GM23338 (cell line): Measurements from ENCODE around the gene F13B. TPM values are rescaled to one million over a fixed set of nuclear protein-coding genes. Genes with fewer than 3 reads are reported as not detected.

Experiments
- ATAC-seq: fragments of 200-7000 bp; cut with Tn5 transposase; 3 replicates; pipeline ENCODE4 v1.9.1; 2020
- DNase-seq: peaks from one replicate; pipeline ENCODE4 v3.0.0-alpha.2; 2015; ENCODE audit warnings: low spot score
- H2AFZ ChIP-seq: fragments of 200-600 bp; sonication (generic); 2 replicates; pipeline ENCODE4 v1.8.0; 2016; ENCODE audit warnings: antibody characterized with exemption, mild to moderate bottlenecking, moderate library complexity
- H3F3A ChIP-seq: fragments of 200-600 bp; sonication (generic); replicated peaks from 2 replicates; pipeline ENCODE4 v1.8.0; 2017; ENCODE audit warnings: antibody characterized with exemption, mixed run types, low read depth
- H3K27ac ChIP-seq: fragments of 200-600 bp; sonication (generic); 2 replicates; pipeline ENCODE4 v1.6.1; 2016; ENCODE audit warnings: low read depth
- H3K27me3 ChIP-seq: fragments of 200-600 bp; sonication (generic); 2 replicates; pipeline ENCODE4 v1.8.0; 2016; ENCODE audit warnings: mild to moderate bottlenecking, mixed run types, moderate library complexity; ENCODE audit not compliant: insufficient read depth
- H3K36me3 ChIP-seq: fragments of 200-600 bp; sonication (generic); 2 replicates; pipeline ENCODE4 v1.8.0; 2016; ENCODE audit warnings: mild to moderate bottlenecking; ENCODE audit not compliant: insufficient read depth
- H3K4me1 ChIP-seq: fragments of 200-600 bp; sonication (generic); 2 replicates; pipeline ENCODE4 v1.8.0; 2016; ENCODE audit warnings: mild to moderate bottlenecking, moderate library complexity; ENCODE audit not compliant: insufficient read depth
- H3K4me2 ChIP-seq: fragments of 200-600 bp; sonication (generic); 2 replicates; pipeline ENCODE4 v1.7.1; 2017; ENCODE audit warnings: mixed run types
- H3K4me3 ChIP-seq: fragments of 200-600 bp; sonication (generic); 2 replicates; pipeline ENCODE4 v1.6.1; 2016; ENCODE audit warnings: mixed run types
- H3K79me2 ChIP-seq: fragments of 200-600 bp; sonication (generic); replicated peaks from 2 replicates; pipeline ENCODE4 v1.8.0; 2017; ENCODE audit warnings: mild to moderate bottlenecking; ENCODE audit not compliant: insufficient read depth
- H3K9me2 ChIP-seq: fragments of 200-600 bp; sonication (generic); 2 replicates; pipeline ENCODE4 v1.8.0; 2017; ENCODE audit not compliant: insufficient read depth
- H4K20me1 ChIP-seq: fragments of 200-600 bp; sonication (generic); replicated peaks from 2 replicates; pipeline ENCODE4 v1.8.0; 2017; ENCODE audit warnings: mild to moderate bottlenecking; ENCODE audit not compliant: insufficient read depth
- H3K27ac Mint-ChIP-seq: 2 replicates; pipeline ENCODE4 v1.8.0; 2020; ENCODE audit warnings: inconsistent platforms, mild to moderate bottlenecking, moderate library complexity, mixed read lengths
- H3K27me3 Mint-ChIP-seq: 3 replicates; pipeline ENCODE4 v1.8.0; 2022; ENCODE audit warnings: low read depth, mild to moderate bottlenecking, moderate library complexity, mixed read lengths, inconsistent platforms; ENCODE audit not compliant: insufficient read depth, poor library complexity
- H3K36me3 Mint-ChIP-seq: 3 replicates; pipeline ENCODE4 v1.8.0; 2021; ENCODE audit warnings: low read depth, mild to moderate bottlenecking, inconsistent platforms, moderate library complexity, mixed read lengths
- H3K4me1 Mint-ChIP-seq: 3 replicates; pipeline ENCODE4 v1.8.0; 2020; ENCODE audit warnings: mild to moderate bottlenecking, inconsistent platforms, mixed read lengths
- H3K4me3 Mint-ChIP-seq: 3 replicates; pipeline ENCODE4 v1.8.0; 2021; ENCODE audit warnings: moderate library complexity, mild to moderate bottlenecking, inconsistent platforms, mixed read lengths
- H3K9me3 Mint-ChIP-seq: 3 replicates; pipeline ENCODE4 v1.8.0; 2020; ENCODE audit warnings: moderate library complexity, mild to moderate bottlenecking, inconsistent platforms, mixed read lengths
- CREB1 ChIP-seq: fragments of 250-450 bp; sonication (Bioruptor Pico); IDR thresholded peaks from 2 replicates; pipeline ENCODE4 v1.5.0; 2020; ENCODE audit warnings: low read depth, mild to moderate bottlenecking, moderate library complexity
- ETS1 ChIP-seq: IDR thresholded peaks from 2 replicates; pipeline ENCODE4 v1.6.1; 2016; ENCODE audit warnings: antibody characterized with exemption
- EZH2phosphoT487 ChIP-seq: fragments of 200-600 bp; sonication (generic); IDR thresholded peaks from one replicate; pipeline ENCODE4 v1.8.1; 2018; ENCODE audit warnings: antibody characterized with exemption; ENCODE audit not compliant: unreplicated experiment
- NANOG ChIP-seq: IDR thresholded peaks from 2 replicates; pipeline ENCODE4 v1.6.1; 2016; ENCODE audit warnings: antibody characterized with exemption, borderline replicate concordance
- POLR2AphosphoS5 ChIP-seq: IDR thresholded peaks from 2 replicates; pipeline ENCODE4 v1.6.1; 2016; ENCODE audit warnings: antibody characterized with exemption, low read depth
- STAT1 ChIP-seq: IDR thresholded peaks from one replicate; pipeline ENCODE4 v1.6.1; 2016; ENCODE audit warnings: antibody characterized with exemption; ENCODE audit not compliant: unreplicated experiment
- ZNF114 ChIP-seq: fragments of 250-450 bp; sonication (Bioruptor Pico); IDR thresholded peaks from 2 replicates; pipeline ENCODE4 v1.5.0; 2020; ENCODE audit warnings: mild to moderate bottlenecking, moderate library complexity
- ZNF462 ChIP-seq: fragments of 250-450 bp; sonication (Bioruptor Pico); IDR thresholded peaks from 2 replicates; pipeline ENCODE4 v1.5.0; 2020; ENCODE audit warnings: mild to moderate bottlenecking, moderate library complexity
- polyA plus RNA-seq: library from polyadenylated mRNA; unstranded; fragments of >200 nt; fragmentation: Nextera tagmentation; extraction: Ambion mirVana; gene quantifications from 2 replicates; pipeline ENCODE4 v1.2.1, GENCODE V29; 2016
- total RNA-seq: library from RNA; depleted of rRNA; stranded (reverse); fragments of >200 nt; shearing (Covaris generic); gene quantifications from 2 replicates; pipeline ENCODE4 v1.2.3, GENCODE V29; 2014

The F13B gene
- total and polyA plus RNA-seq, 2 experiments from 2014 or later = not detected

- TF ChIP-seq ZNF462 (CRISPR knock-in tag) (no peak), ETS1 (no peak), ZNF114 (CRISPR knock-in tag) (no peak), NANOG (no peak), CREB1 (no peak)
These were observed 25.3 kb downstream of the F13B start (continued) for GRCh38 chr1:197041486-197042353.

GRCh38 chr1:197036861-197037260, 30.2 kb downstream of the F13B start:
- peak overlapping the region; percentile 25; the same call in 1 of the 2 replicates for H2AFZ ChIP-seq
- no peak for DNase-seq
- Mint-ChIP-seq H3K4me3 (no peak overlapping the region), H3K4me1 (no peaks in the 10 kb centered on the region), H3K36me3 (no peaks in the 10 kb centered on the region), H3K27ac (no peak overlapping the region), H3K9me3 (no peaks in the 10 kb centered on the region), H3K27me3 (no peaks in the 10 kb centered on the region)
- no peak overlapping the region for H3K4me2 ChIP-seq
- no peak overlapping the region for H3K27ac ChIP-seq
- no peaks in the 10 kb centered on the region for H3K36me3 ChIP-seq
- no peak for ATAC-seq
- no peaks in the 10 kb centered on the region for H3K79me2 ChIP-seq
- H3K9me2 ChIP-seq = no peaks in the 10 kb centered on the region
- no peaks in the 10 kb centered on the region for H3K27me3 ChIP-seq
- no peak overlapping the region for H3K4me3 ChIP-seq
- no peaks in the 10 kb centered on the region for H3F3A ChIP-seq
- H4K20me1 ChIP-seq = no peaks in the 10 kb centered on the region
- no peaks in the 10 kb centered on the region for H3K4me1 ChIP-seq
- no peak for TF ChIP-seq STAT1
- no peak for TF ChIP-seq EZH2phosphoT487
- TF ChIP-seq ZNF114 (CRISPR knock-in tag) = no peak
- TF ChIP-seq CREB1 = no peak
- TF ChIP-seq POLR2AphosphoS5 = no peak
- TF ChIP-seq ZNF462 (CRISPR knock-in tag) = no peak
